Transverse colon (tissue), 4 donors: ENCODE results near the gene CNNM3. TPM values are rescaled to one million over a fixed set of nuclear protein-coding genes. Genes with fewer than 3 reads are reported as not detected.
A peak's percentile ranks its signal among the peaks of the same experiment; 100 is the strongest.

Experiments
- DNase-seq: peaks from one replicate; pipeline ENCODE4 v3.0.0-alpha.2; 2019
- H3K27ac ChIP-seq, 4 donors: fragments of 200-600 bp; sonication (generic); 2 replicates each; pipeline ENCODE4 v1.5.1; 2016 to 2018; ENCODE audit warnings: inconsistent platforms in 4 of 4
- H3K27me3 ChIP-seq: fragments of 200-600 bp; sonication (generic); 2 replicates; pipeline ENCODE4 v1.5.1; 2017; ENCODE audit warnings: inconsistent platforms
- H3K36me3 ChIP-seq, 4 donors: fragments of 200-600 bp; sonication (generic); 2 replicates each; pipeline ENCODE4 v1.5.1; 2017 to 2019; ENCODE audit warnings: inconsistent platforms in 4 of 4
- H3K4me1 ChIP-seq, 4 donors: fragments of 200-600 bp; sonication (generic); 2 replicates each; pipeline ENCODE4 v1.5.1; 2017 to 2020; ENCODE audit warnings: inconsistent platforms in 4 of 4
- H3K4me3 ChIP-seq, 4 donors: fragments of 200-600 bp; sonication (generic); 1 replicate in 1 of 4; 2 replicates in 3 of 4; pipeline versions ENCODE4 v1.5.1 to v1.6.1; 2017 to 2019; ENCODE audit warnings: inconsistent platforms in 4 of 4
- H3K9me3 ChIP-seq, 2 donors: fragments of 200-600 bp; sonication (generic); 2 replicates each; pipeline ENCODE4 v1.5.1; 2017 to 2019; ENCODE audit warnings: inconsistent platforms in 2 of 2
- CTCF ChIP-seq, 5 experiments: fragments of 200-600 bp in 3 of 5; fragments of 450-650 bp in 2 of 5; sonication (generic) in 3 of 5; IDR thresholded peaks; 1 replicate in 2 of 5; 2 replicates in 3 of 5; pipeline ENCODE4 v1.5.1; 2016 to 2017; ENCODE audit warnings: antibody characterized with exemption in 5 of 5, inconsistent platforms in 3 of 5, mild to moderate bottlenecking in 2 of 5, moderate library complexity in 1 of 5
- EP300 ChIP-seq: sonication (generic); formaldehyde crosslinking; IDR thresholded peaks from one replicate; pipeline ENCODE4 v1.6.1; 2017; ENCODE audit warnings: antibody characterized with exemption, low read depth
- POLR2A ChIP-seq: fragments of 450-650 bp; IDR thresholded peaks from one replicate; pipeline ENCODE4 v1.6.1; 2016; ENCODE audit warnings: antibody characterized with exemption, mild to moderate bottlenecking, moderate library complexity
- POLR2AphosphoS5 ChIP-seq, 3 donors: sonication (generic); formaldehyde crosslinking; IDR thresholded peaks; one replicate each; pipeline ENCODE4 v1.6.1; 2016; ENCODE audit warnings: antibody characterized with exemption in 3 of 3
- WGBS, 2 donors: methylation state at CpG; one replicate each; pipeline ENCODE4 v1.1.5; 2018; ENCODE audit warnings: low coverage in 1 of 2; 5-methylcytosine and 5-hydroxymethylcytosine counted together
- in situ Hi-C, 4 donors: fragments of 200-750 bp; cut with MboI; loops; one replicate each; pipeline versions ENCODE4 v1.15.0 to v1.15.1; 2017; ENCODE audit warnings: low sequenced_read_pairs in 3 of 4, low pct_ligation_motif_present in 1 of 4, low pct_unique_long_range_greater_than_20kb in 1 of 4
- intact Hi-C: fragments of 100-400 bp; cut with DNase I; formaldehyde crosslinking; loops from one replicate; pipeline ENCODE4 v1.15.1; 2023; ENCODE audit warnings: low total_unique reads
- total RNA-seq, 4 donors: library from RNA; depleted of rRNA; stranded (reverse); fragments of >200 nt; gene quantifications; one replicate each; pipeline ENCODE4 v1.1.0, GENCODE V29; 2016

The CNNM3 gene
- total RNA-seq, 4 donors from 2014 or later, result 14.2 to 54.3 (median 22.3) TPM

GRCh38 chr2:96816836-96817702 lies 1.0 kb downstream of the CNNM3 start:
- Histone ChIP-seq H3K4me3 (peak overlapping the region; percentile 52 to 79 (median 62)), H3K27me3 (no peaks in the 10 kb centered on the region), H3K9me3 (no peaks in the 10 kb centered on the region), H3K4me1 (peaks cover 36 to 76% (median 57%) of the 10 kb centered on the region in 4 donors), H3K36me3 (no peaks in the 10 kb centered on the region), H3K27ac (peak overlapping the region; percentile 89 to 100 (median 98))
- no peak for DNase-seq
- intact Hi-C loops (loop anchor here (2.0 to 10.0 kb wide), 2 partner anchors 42 to 52 kb away; partner anchors contain the start of genes ANKRD39 and CNNM4), in situ Hi-C loops (no loop called here)
- TF ChIP-seq POLR2A, result no peak
- TF ChIP-seq POLR2AphosphoS5 (IDR thresholded peaks at IDR 0.05), result no peak
- no peak for TF ChIP-seq EP300
- no peak for TF ChIP-seq CTCF (IDR thresholded peaks at IDR 0.05)
- 11% methylated on average over 27 of the region's 89 CpGs; no CpG with 5 or more reads in 1 of the 2 donors for WGBS, 2 donors

GRCh38 chr2:96817882-96818281 lies 1.8 kb downstream of the CNNM3 start:
- no peak for DNase-seq
- in situ Hi-C loops (no loop called here), intact Hi-C loops (loop anchor here (2.0 to 10.0 kb wide), 2 partner anchors 41 to 53 kb away; partner anchors contain the start of genes ANKRD39 and CNNM4)
- Histone ChIP-seq H3K4me3 (peak overlapping the region; percentile 52 to 79 (median 62)), H3K4me1 (peaks cover 34 to 79% (median 55%) of the 10 kb centered on the region in 4 donors), H3K9me3 (no peaks in the 10 kb centered on the region), H3K36me3 (peaks cover 0 to 3% (median 0%) of the 10 kb centered on the region in 4 donors), H3K27me3 (no peaks in the 10 kb centered on the region), H3K27ac (peak overlapping the region in 3 of 4 donors; percentile 40 to 98 (median 98))
- TF ChIP-seq CTCF (IDR thresholded peaks at IDR 0.05) (no peak), EP300 (no peak), POLR2A (no peak), POLR2AphosphoS5 (IDR thresholded peaks at IDR 0.05) (no peak)
- 48 to 73% methylated on average over 3 to 8 of the region's 8 CpGs for WGBS, 2 donors

GRCh38 chr2:96819128-96819875 lies 3.2 kb downstream of the CNNM3 start:
- intact Hi-C loops (loop anchor here (10.0 kb wide), 1 partner anchor 55 kb away; the partner anchor contains the start of gene CNNM4), in situ Hi-C loops (no loop called here)
- no peak for TF ChIP-seq EP300
- TF ChIP-seq POLR2A, result no peak
- TF ChIP-seq POLR2AphosphoS5 (IDR thresholded peaks at IDR 0.05), result peak; percentile 59 to 80 (median 67)
- Histone ChIP-seq H3K36me3 (peaks cover 0 to 4% (median 0%) of the 10 kb centered on the region in 4 donors), H3K4me3 (peak overlapping the region in 2 of 4 donors; percentile 6 to 68), H3K27me3 (no peaks in the 10 kb centered on the region), H3K27ac (peak overlapping the region; percentile 40 to 98 (median 60)), H3K9me3 (no peaks in the 10 kb centered on the region), H3K4me1 (peaks cover 31 to 81% (median 61%) of the 10 kb centered on the region in 4 donors)
- peak; percentile 81 for DNase-seq
- WGBS, 2 donors, result 63% methylated on average over 8 of the region's 10 CpGs; no CpG with 5 or more reads in 1 of the 2 donors

- TF ChIP-seq POLR2AphosphoS5 (IDR thresholded peaks at IDR 0.05) (no peak), POLR2A (no peak), EP300 (no peak), CTCF (IDR thresholded peaks at IDR 0.05) (no peak)
- in situ Hi-C loops (no loop called here), intact Hi-C loops (loop anchor here (10.0 kb wide), 1 partner anchor 55 kb away; the partner anchor contains the start of gene CNNM4)
- Histone ChIP-seq H3K27ac (peak overlapping the region in 3 of 4 donors; percentile 40 to 98 (median 42)), H3K36me3 (peaks cover 0 to 4% (median 2%) of the 10 kb centered on the region in 4 donors), H3K4me3 (no peak overlapping the region), H3K9me3 (no peaks in the 10 kb centered on the region), H3K4me1 (peaks cover 29 to 81% (median 62%) of the 10 kb centered on the region in 4 donors), H3K27me3 (no peaks in the 10 kb centered on the region)
- 69 to 77% methylated on average over 6 to 12 of the region's 12 CpGs for WGBS, 2 donors
- DNase-seq, result no peak
These were observed 3.9 kb downstream of the CNNM3 start for GRCh38 chr2:96819876-96820511.
